H1 (cell line): ENCODE data around the gene APBA2. TPM values are rescaled to one million over a fixed set of nuclear protein-coding genes. Genes with fewer than 3 reads are reported as not detected.

ENCODE experiments used
- CTCF ChIA-PET: fragments of 300-600 bp; sonication (Branson Sonifier 250); formaldehyde crosslinking; loops from one replicate; lab custom pipeline; 2021; ENCODE audit not compliant: partially characterized antibody; lab: Charles Lee
- POLR2A ChIA-PET: fragments of 300-600 bp; sonication (Branson Sonifier 250); formaldehyde crosslinking; loops from one replicate; lab custom pipeline; 2021; ENCODE audit warnings: inconsistent platforms; ENCODE audit not compliant: partially characterized antibody; lab: Charles Lee
- DNase-seq, 2 experiments: peaks; one replicate each; pipeline versions ENCODE4 v3.0.0 to v3.0.0-alpha.2; 2010 to 2022; ENCODE audit warnings: low spot score in 2 of 2, low read depth in 1 of 2, mixed read lengths in 1 of 2
- FAIRE-seq: peaks from 2 replicates; lab custom pipeline; 2011; peaks lifted over from hg19 to GRCh38; lab: Jason Lieb, UNC
- H2AFZ ChIP-seq: 2 replicates; pipeline ENCODE4 v1.8.1; 2012; ENCODE audit warnings: low read length, inconsistent platforms
- H2AK5ac ChIP-seq: 2 replicates; pipeline ENCODE4 v1.6.1; 2013; ENCODE audit warnings: low read depth, low read length
- H2BK120ac ChIP-seq: replicated peaks from 2 replicates; pipeline ENCODE3; 2013; ENCODE audit warnings: low read depth, low read length, inconsistent platforms
- H2BK12ac ChIP-seq: 2 replicates; pipeline ENCODE4 v1.6.1; 2013; ENCODE audit warnings: low read depth, low read length
- H2BK15ac ChIP-seq: 2 replicates; pipeline ENCODE4 v1.6.1; 2013; ENCODE audit warnings: low read length
- H2BK20ac ChIP-seq: 2 replicates; pipeline ENCODE4 v1.6.1; 2013; ENCODE audit warnings: low read length
- H2BK5ac ChIP-seq: 2 replicates; pipeline ENCODE4 v1.6.1; 2013; ENCODE audit warnings: low read depth, low read length
- H3K14ac ChIP-seq: 2 replicates; pipeline ENCODE4 v1.6.1; 2013; ENCODE audit warnings: inconsistent platforms; ENCODE audit not compliant: insufficient read length
- H3K18ac ChIP-seq: 2 replicates; pipeline ENCODE4 v1.6.1; 2013; ENCODE audit warnings: low read length; ENCODE audit errors: extremely low read depth
- H3K23ac ChIP-seq: 2 replicates; pipeline ENCODE4 v1.6.1; 2013; ENCODE audit warnings: inconsistent platforms; ENCODE audit not compliant: insufficient read length
- H3K23me2 ChIP-seq: 2 replicates; pipeline ENCODE4 v1.6.1; 2013; ENCODE audit warnings: low read depth, low read length
- H3K27ac ChIP-seq: 2 replicates; pipeline ENCODE4 v1.6.1; 2011; ENCODE audit warnings: low read depth, low read length, inconsistent platforms
- H3K27me3 ChIP-seq, 4 experiments: replicated peaks in 1 of 4; 1 replicate in 1 of 4; 2 replicates in 3 of 4; pipeline versions ENCODE4 v1.6.1 to v1.8.1; 2011 to 2013; ENCODE audit warnings: low read length in 3 of 4, mild to moderate bottlenecking in 3 of 4, inconsistent platforms in 2 of 4, mixed read lengths in 2 of 4, moderate library complexity in 1 of 4; ENCODE audit not compliant: control insufficient read depth in 3 of 4, insufficient read depth in 3 of 4; ENCODE audit errors: extremely low read depth in 1 of 4
- H3K36me3 ChIP-seq, 4 experiments: 2 replicates each; pipeline versions ENCODE4 v1.6.1 to v1.8.1; 2011 to 2013; ENCODE audit warnings: mild to moderate bottlenecking in 4 of 4, low read length in 3 of 4, moderate library complexity in 2 of 4, control low read depth in 1 of 4, inconsistent platforms in 1 of 4; ENCODE audit not compliant: insufficient read depth in 4 of 4, control insufficient read depth in 2 of 4
- H3K4ac ChIP-seq: replicated peaks from 2 replicates; pipeline ENCODE3; 2013; ENCODE audit warnings: low read length, low read depth, mixed read lengths, inconsistent platforms; ENCODE audit not compliant: insufficient read length
- H3K4me1 ChIP-seq, 4 experiments: replicated peaks in 1 of 4; 1 replicate in 1 of 4; 2 replicates in 3 of 4; pipeline versions ENCODE4 v1.6.1 to v1.8.1; 2011 to 2013; ENCODE audit warnings: low read length in 3 of 4, inconsistent platforms in 2 of 4, mixed read lengths in 1 of 4; ENCODE audit not compliant: insufficient read depth in 4 of 4, control insufficient read depth in 3 of 4
- H3K4me2 ChIP-seq, 2 experiments: 2 replicates each; pipeline versions ENCODE4 v1.6.1 to v1.8.1; 2011 to 2013; ENCODE audit warnings: low read depth in 2 of 2, low read length in 2 of 2, control low read depth in 1 of 2, inconsistent platforms in 1 of 2, mild to moderate bottlenecking in 1 of 2; ENCODE audit not compliant: insufficient read depth in 1 of 2
- H3K4me3 ChIP-seq, 4 experiments: fragments of 200-600, 300-600 bp in 1 of 4; sonication (generic), shearing (Covaris generic), sonication (Bioruptor Twin) in 1 of 4; 2 replicates each; pipeline versions ENCODE4 v1.5.1 to v1.8.1; 2011 to 2016; ENCODE audit warnings: low read length in 4 of 4, low read depth in 3 of 4, control low read depth in 2 of 4, inconsistent platforms in 2 of 4, mild to moderate bottlenecking in 2 of 4, mixed read lengths in 1 of 4, moderate library complexity in 1 of 4; ENCODE audit not compliant: insufficient read depth in 2 of 4; ENCODE audit errors: extremely low read depth in 1 of 4
- H3K56ac ChIP-seq: replicated peaks from 2 replicates; pipeline ENCODE3; 2013; ENCODE audit warnings: low read depth, mild to moderate bottlenecking, mixed read lengths, low read length, inconsistent platforms; ENCODE audit not compliant: insufficient read length
- H3K79me1 ChIP-seq: 2 replicates; pipeline ENCODE4 v1.6.1; 2013; ENCODE audit warnings: low read depth, low read length, control low read depth
- H3K79me2 ChIP-seq, 2 experiments: 2 replicates each; pipeline versions ENCODE4 v1.6.1 to v1.8.1; 2012 to 2013; ENCODE audit warnings: low read length in 2 of 2, mild to moderate bottlenecking in 2 of 2, inconsistent platforms in 1 of 2; ENCODE audit not compliant: insufficient read depth in 2 of 2, control insufficient read depth in 1 of 2
- H3K9ac ChIP-seq, 4 experiments: replicated peaks in 1 of 4; 1 replicate in 1 of 4; 2 replicates in 3 of 4; pipeline versions ENCODE4 v1.6.1 to v1.8.1; 2011 to 2013; ENCODE audit warnings: low read depth in 3 of 4, low read length in 3 of 4, control low read depth in 2 of 4, mild to moderate bottlenecking in 2 of 4, moderate library complexity in 2 of 4, inconsistent platforms in 1 of 4; ENCODE audit errors: extremely low read depth in 1 of 4
- H3K9me3 ChIP-seq, 2 experiments: 2 replicates each; pipeline versions ENCODE4 v1.6.1 to v1.8.1; 2012 to 2013; ENCODE audit warnings: mild to moderate bottlenecking in 2 of 2, moderate library complexity in 2 of 2, control low read depth in 1 of 2, inconsistent platforms in 1 of 2, low read depth in 1 of 2, low read length in 1 of 2, mixed read lengths in 1 of 2; ENCODE audit not compliant: insufficient read depth in 2 of 2
- H4K20me1 ChIP-seq, 2 experiments: replicated peaks in 1 of 2; 2 replicates each; pipeline versions ENCODE3 to v1.8.1; 2011 to 2013; ENCODE audit warnings: inconsistent platforms in 2 of 2, low read length in 2 of 2, mild to moderate bottlenecking in 1 of 2; ENCODE audit not compliant: insufficient read depth in 2 of 2, control insufficient read depth in 1 of 2
- H4K5ac ChIP-seq: 2 replicates; pipeline ENCODE4 v1.6.1; 2013; ENCODE audit warnings: low read length, low read depth, mixed read lengths, inconsistent platforms; ENCODE audit not compliant: insufficient read length
- H4K8ac ChIP-seq: 2 replicates; pipeline ENCODE4 v1.8.0; 2013; ENCODE audit warnings: mild to moderate bottlenecking, moderate library complexity, low read length, inconsistent platforms; ENCODE audit not compliant: insufficient read depth; ENCODE audit errors: extremely low read depth
- H4K91ac ChIP-seq: replicated peaks from 2 replicates; pipeline ENCODE3; 2013; ENCODE audit warnings: low read length, mixed read lengths, inconsistent platforms; ENCODE audit not compliant: insufficient read length
- CHD2 ChIP-seq: IDR thresholded peaks from 2 replicates; pipeline ENCODE4 v1.6.1; 2012; ENCODE audit warnings: low read length, improper control_type of control experiment
- CREB1 ChIP-seq: IDR thresholded peaks from 2 replicates; pipeline ENCODE4 v1.6.1; 2012; ENCODE audit warnings: inconsistent platforms
- GABPA ChIP-seq: IDR thresholded peaks from 2 replicates; pipeline ENCODE4 v1.6.1; 2011; ENCODE audit warnings: mild to moderate bottlenecking, low read length, moderate library complexity, borderline replicate concordance; ENCODE audit not compliant: insufficient read depth
- HDAC6 ChIP-seq: IDR thresholded peaks from one replicate; pipeline ENCODE4 v1.7.1; 2012; ENCODE audit warnings: low read depth, mild to moderate bottlenecking, inconsistent platforms, low read length, moderate library complexity
- POLR2A ChIP-seq, 2 experiments: IDR thresholded peaks; 1 replicate in 1 of 2; 2 replicates in 1 of 2; pipeline ENCODE4 v1.6.1; 2011; ENCODE audit warnings: low read depth in 2 of 2, low read length in 2 of 2, mild to moderate bottlenecking in 2 of 2; ENCODE audit errors: control extremely low read depth in 1 of 2
- POLR2AphosphoS5 ChIP-seq: IDR thresholded peaks from 2 replicates; pipeline ENCODE4 v1.6.1; 2011; ENCODE audit warnings: low read depth, low read length
- POU5F1 ChIP-seq: IDR thresholded peaks from 2 replicates; pipeline ENCODE4 v1.6.1; 2011; ENCODE audit warnings: low read depth, mild to moderate bottlenecking, low read length, moderate library complexity
- TAF7 ChIP-seq: optimal IDR thresholded peaks from 2 replicates; pipeline ENCODE3; 2011; ENCODE audit warnings: low read depth, mild to moderate bottlenecking, inconsistent platforms, low read length, moderate library complexity, borderline replicate concordance
- WGBS, 2 experiments: shearing (Covaris generic) in 1 of 2; methylation state at CpG; one replicate each; pipeline versions ENCODE4 v1.1.6 to v1.1.7; 2013 to 2015; ENCODE audit warnings: low lambda C conversion rate in 2 of 2, mixed read lengths in 2 of 2, inconsistent platforms in 1 of 2, low coverage in 1 of 2, missing lambda C conversion rate in 1 of 2; ENCODE audit not compliant: insufficient replicate concordance in 2 of 2, insufficient coverage in 1 of 2, insufficient read length in 1 of 2; ENCODE audit errors: extremely low coverage in 1 of 2, missing lambda C conversion rate in 1 of 2; 5-methylcytosine and 5-hydroxymethylcytosine counted together
- polyA plus RNA-seq, 7 experiments: library from polyadenylated mRNA; depleted of rRNA in 3 of 7; stranded (reverse) in 5 of 7; unstranded in 2 of 7; fragments of >200 nt in 5 of 7; fragments of 200-250 nt in 2 of 7; gene quantifications; 1 replicate in 5 of 7; 2 replicates in 1 of 7; 4 replicates in 1 of 7; pipeline versions ENCODE4 v1.2.1 to v1.2.3, GENCODE V29; 2011 to 2013; ENCODE audit warnings: missing spikeins in 2 of 7, mixed read lengths in 2 of 7
- total RNA-seq: library from RNA; stranded (reverse); fragmentation: NEBNext Ultra II Directional; extraction: Animal tissue kit (Norgen Biotek cat#: 25700); gene quantifications from 2 replicates; pipeline ENCODE4 v1.2.1, GENCODE V29; 2021
- TF ChIP-seq, protein P1 (sequence below): IDR thresholded peaks from 2 replicates; pipeline ENCODE4 v1.6.1; 2011; ENCODE audit warnings: low read length, improper control_type of control experiment
- TF ChIP-seq, protein P2 (sequence below): IDR thresholded peaks from 2 replicates; pipeline ENCODE4 v1.6.1; 2012; ENCODE audit warnings: inconsistent platforms

Gene APBA2
- total and polyA plus RNA-seq, 2 of the 8 experiments (the other 6 are each of a cell fraction or from before 2014, with no cell fraction given): 15.5 to 19.0 TPM

DNA sequence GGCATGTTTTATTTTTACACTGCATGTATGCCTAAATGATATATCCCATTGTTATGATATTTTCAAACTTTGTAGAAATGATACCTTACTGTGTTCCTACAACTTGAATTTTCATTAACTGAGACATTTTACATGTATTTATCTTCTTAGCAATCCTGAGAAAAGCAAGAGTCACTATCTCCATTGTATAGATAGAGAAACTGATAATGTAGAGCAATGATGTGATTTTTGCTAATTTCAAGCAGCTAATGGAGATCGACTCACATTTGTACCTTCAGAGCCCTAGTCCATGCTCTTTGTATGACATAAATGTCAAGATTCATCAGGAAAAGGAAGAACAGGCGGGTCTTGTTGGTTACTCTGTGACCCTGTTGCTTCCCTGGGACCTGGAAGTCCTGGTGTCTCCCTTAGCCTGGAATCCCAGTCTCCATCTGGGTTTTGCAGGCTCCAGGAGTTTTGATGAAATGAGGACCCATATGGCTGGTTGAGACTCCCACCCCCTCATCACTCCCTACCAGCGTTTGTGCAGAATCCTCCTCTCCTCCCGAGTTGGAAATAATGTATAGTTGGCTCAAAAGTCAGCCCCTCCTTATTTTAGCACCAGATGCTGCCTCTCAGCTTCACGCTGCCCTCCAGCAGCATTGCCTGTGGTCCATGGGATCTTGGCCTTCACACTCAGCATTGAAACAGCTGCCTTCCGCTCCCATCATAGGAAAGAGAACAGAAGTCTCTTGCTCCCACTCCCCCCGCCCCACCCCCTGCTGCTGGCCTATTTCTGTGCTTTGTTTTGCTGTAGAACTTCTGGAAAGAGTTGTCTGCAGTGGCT lies 67.1 kb downstream of the APBA2 start:
- no peaks in the 10 kb centered on the region for H3K9me3 ChIP-seq
- no peak overlapping the region for H3K9ac ChIP-seq
- H3K56ac ChIP-seq: no peak overlapping the region
- no peak overlapping the region for H3K18ac ChIP-seq
- no peak overlapping the region for H3K14ac ChIP-seq
- no peak overlapping the region for H3K4ac ChIP-seq
- H3K23me2 ChIP-seq: no peaks in the 10 kb centered on the region
- no peaks in the 10 kb centered on the region for H3K27me3 ChIP-seq
- no peak for FAIRE-seq
- no peak overlapping the region for H3K4me2 ChIP-seq
- H2BK120ac ChIP-seq: no peak overlapping the region
- H3K79me2 ChIP-seq: no peaks in the 10 kb centered on the region
- H4K20me1 ChIP-seq: no peaks in the 10 kb centered on the region
- TF ChIP-seq HDAC6: no peak
- TF ChIP-seq CHD2: no peak
- TF ChIP-seq POLR2AphosphoS5: no peak
- TF ChIP-seq, protein P1, sequence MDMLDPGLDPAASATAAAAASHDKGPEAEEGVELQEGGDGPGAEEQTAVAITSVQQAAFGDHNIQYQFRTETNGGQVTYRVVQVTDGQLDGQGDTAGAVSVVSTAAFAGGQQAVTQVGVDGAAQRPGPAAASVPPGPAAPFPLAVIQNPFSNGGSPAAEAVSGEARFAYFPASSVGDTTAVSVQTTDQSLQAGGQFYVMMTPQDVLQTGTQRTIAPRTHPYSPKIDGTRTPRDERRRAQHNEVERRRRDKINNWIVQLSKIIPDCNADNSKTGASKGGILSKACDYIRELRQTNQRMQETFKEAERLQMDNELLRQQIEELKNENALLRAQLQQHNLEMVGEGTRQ: no peak
- no peak for TF ChIP-seq POLR2A (IDR thresholded peaks at IDR 0.05; ENCODE audit: control extremely low read depth in 1 of 2, low read depth in 2 of 2, low read length in 2 of 2)
- TF ChIP-seq GABPA: no peak
- TF ChIP-seq POU5F1: no peak
- no peak for TF ChIP-seq CREB1
- TF ChIP-seq, protein P2, sequence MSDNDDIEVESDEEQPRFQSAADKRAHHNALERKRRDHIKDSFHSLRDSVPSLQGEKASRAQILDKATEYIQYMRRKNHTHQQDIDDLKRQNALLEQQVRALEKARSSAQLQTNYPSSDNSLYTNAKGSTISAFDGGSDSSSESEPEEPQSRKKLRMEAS: no peak
- no peak for TF ChIP-seq TAF7
- TF ChIP-seq, all 59 proteins: peak for 0
- Histone ChIP-seq H3K79me1 (no peaks in the 10 kb centered on the region), H4K91ac (no peak overlapping the region), H3K36me3 (no peaks in the 10 kb centered on the region), H2AFZ (no peak overlapping the region), H4K8ac (no peak overlapping the region), H3K4me1 (peaks cover 0 to 15% (median 3%) of the 10 kb centered on the region in 4 experiments; a peak in 4 of 7 replicates), H4K5ac (no peak overlapping the region), H3K27ac (no peak overlapping the region), H2BK20ac (no peak overlapping the region), H3K23ac (no peak overlapping the region), H2BK5ac (no peak overlapping the region), H2BK12ac (no peak overlapping the region), H2AK5ac (no peak overlapping the region), H2BK15ac (no peak overlapping the region), H3K4me3 (no peak overlapping the region)
- WGBS, 2 experiments: 93% methylated on average over 6 of the region's 7 CpGs; no CpG with 5 or more reads in 1 of the 2 experiments
- ChIA-PET POLR2A (no interaction called here), CTCF (interaction anchor here (1.0 to 2.0 kb wide), 4 partner anchors 10 to 34 kb away, joined by 3 to 8 read pairs (median 4); no protein-coding TSS in a partner anchor)
- DNase-seq: peak in 1 of 2 experiments; percentile 26
